Measurements from ENCODE around the gene GPC6.

GPC6 gene

GRCh38 chr13:94157705-94158218 is 931.2 kb downstream of the GPC6 start:
- no peak for TF ChIP-seq CTCF (IDR thresholded peaks at IDR 0.05; ENCODE audit: insufficient read depth, low read length, missing control alignments)
- H3K4me3 ChIP-seq (ENCODE audit: low read depth, low read length), result no peak overlapping the region
- ChIA-PET POLR2A (no interaction called here), CTCF (no interaction called here)
- no peak for DNase-seq (ENCODE audit: low read depth, low spot score)

- DNase-seq (ENCODE audit: low read depth, low spot score), result no peak
- no peak for TF ChIP-seq CTCF (IDR thresholded peaks at IDR 0.05; ENCODE audit: insufficient read depth, low read length, missing control alignments)
- H3K4me3 ChIP-seq (ENCODE audit: low read depth, low read length), result no peak overlapping the region
- CTCF ChIA-PET, result no interaction called here
- POLR2A ChIA-PET, result no interaction called here
Measured at GRCh38 chr13:94160875-94161274, 934.3 kb downstream of the GPC6 start.

- ChIA-PET CTCF (no interaction called here), POLR2A (no interaction called here)
- no peak for DNase-seq (ENCODE audit: low read depth, low spot score)
- no peak for TF ChIP-seq CTCF (IDR thresholded peaks at IDR 0.05; ENCODE audit: insufficient read depth, low read length, missing control alignments)
- H3K4me3 ChIP-seq (ENCODE audit: low read depth, low read length), result no peak overlapping the region
Measured at GRCh38 chr13:94162289-94162688, 935.7 kb downstream of the GPC6 start.

GRCh38 chr13:94163535-94163934 is 936.9 kb downstream of the GPC6 start:
- POLR2A ChIA-PET, result no interaction called here
- no peak for TF ChIP-seq CTCF (IDR thresholded peaks at IDR 0.05; ENCODE audit: insufficient read depth, low read length, missing control alignments)
- DNase-seq (ENCODE audit: low read depth, low spot score), result no peak
- no peak overlapping the region for H3K4me3 ChIP-seq (ENCODE audit: low read depth, low read length)
- CTCF ChIA-PET, result no interaction called here

- CTCF ChIA-PET, result no interaction called here
- H3K4me3 ChIP-seq (ENCODE audit: low read depth, low read length), result no peak overlapping the region
- TF ChIP-seq CTCF (IDR thresholded peaks at IDR 0.05; ENCODE audit: insufficient read depth, low read length, missing control alignments), result no peak
- POLR2A ChIA-PET, result no interaction called here
- no peak for DNase-seq (ENCODE audit: low read depth, low spot score)
Measured at GRCh38 chr13:94168783-94169453, 942.3 kb downstream of the GPC6 start.

- no peak overlapping the region for H3K4me3 ChIP-seq (ENCODE audit: low read depth, low read length)
- TF ChIP-seq CTCF (IDR thresholded peaks at IDR 0.05; ENCODE audit: insufficient read depth, low read length, missing control alignments), result no peak
- CTCF ChIA-PET, result no interaction called here
- DNase-seq (ENCODE audit: low read depth, low spot score), result no peak
- POLR2A ChIA-PET, result no interaction called here
Measured at GRCh38 chr13:94169454-94170144, 943.0 kb downstream of the GPC6 start.

Measured in AG04449 (cell line).